Neural cell (in vitro differentiated cells): ENCODE measurements around the gene OLIG3. TPM values are rescaled to one million over a fixed set of nuclear protein-coding genes. Genes with fewer than 3 reads are reported as not detected.

ENCODE experiments used
- H2AFZ ChIP-seq: fragments of 200-600, 300-800 bp; sonication (generic), shearing (Covaris generic); 2 replicates; pipeline ENCODE4 v1.6.0; 2014; ENCODE audit warnings: low read depth, mild to moderate bottlenecking, antibody characterized with exemption, low read length, moderate library complexity
- H3F3A ChIP-seq: fragments of 200-600 bp; shearing (Covaris generic); 2 replicates; pipeline ENCODE4 v1.6.1; 2016; ENCODE audit warnings: mild to moderate bottlenecking, moderate library complexity, mixed read lengths, antibody characterized with exemption, low read length; ENCODE audit not compliant: insufficient read depth, poor library complexity, severe bottlenecking
- H3K27ac ChIP-seq: fragments of 200-600, 300-800 bp; sonication (generic), shearing (Covaris generic); 2 replicates; pipeline ENCODE4 v1.5.1; 2014; ENCODE audit warnings: mild to moderate bottlenecking, low read length, moderate library complexity
- H3K27me3 ChIP-seq: fragments of 300-800, 200-600 bp; sonication (generic), shearing (Covaris generic); 2 replicates; pipeline ENCODE4 v1.6.0; 2014; ENCODE audit warnings: mild to moderate bottlenecking, low read depth, low read length, moderate library complexity; ENCODE audit not compliant: insufficient read depth
- H3K36me3 ChIP-seq: fragments of 300-800, 200-600 bp; sonication (generic), shearing (Covaris generic); 2 replicates; pipeline ENCODE4 v1.5.1; 2014; ENCODE audit warnings: mild to moderate bottlenecking, antibody characterized with exemption, low read length, moderate library complexity; ENCODE audit not compliant: insufficient read depth
- H3K4me2 ChIP-seq: fragments of 300-800, 200-600 bp; sonication (generic), shearing (Covaris generic); 2 replicates; pipeline ENCODE4 v1.6.0; 2014; ENCODE audit warnings: mild to moderate bottlenecking, low read length
- H3K4me3 ChIP-seq: fragments of 300-800, 200-600 bp; sonication (generic), shearing (Covaris generic); 2 replicates; pipeline ENCODE4 v1.5.1; 2014; ENCODE audit warnings: mild to moderate bottlenecking, low read length, moderate library complexity
- H3K79me2 ChIP-seq: fragments of 200-600 bp; shearing (Covaris generic); replicated peaks from 2 replicates; pipeline ENCODE4 v1.6.0; 2014; ENCODE audit warnings: mild to moderate bottlenecking, low read length, moderate library complexity; ENCODE audit not compliant: insufficient read depth
- H3K9ac ChIP-seq: fragments of 300-800, 200-600 bp; sonication (generic), shearing (Covaris generic); 2 replicates; pipeline ENCODE4 v1.6.1; 2016; ENCODE audit warnings: mild to moderate bottlenecking, low read length, mixed read lengths
- H3K9me2 ChIP-seq: fragments of 200-600 bp; shearing (Covaris generic); 2 replicates; pipeline ENCODE4 v1.6.1; 2016; ENCODE audit warnings: mild to moderate bottlenecking, low read length, mixed read lengths; ENCODE audit not compliant: insufficient read depth
- H3K9me3 ChIP-seq: fragments of 200-600, 300-800 bp; sonication (generic), shearing (Covaris generic); 2 replicates; pipeline ENCODE4 v1.6.1; 2016; ENCODE audit warnings: mild to moderate bottlenecking, mixed run types, low read length, moderate library complexity, mixed read lengths
- H4K20me1 ChIP-seq: fragments of 200-600 bp; shearing (Covaris generic); 2 replicates; pipeline ENCODE4 v1.6.1; 2016; ENCODE audit warnings: mild to moderate bottlenecking, mixed run types; ENCODE audit not compliant: insufficient read depth
- CTCF ChIP-seq: fragments of 450-650 bp; IDR thresholded peaks from 2 replicates; pipeline ENCODE4 v1.5.1; 2014; ENCODE audit warnings: antibody characterized with exemption, mild to moderate bottlenecking, moderate library complexity; ENCODE audit not compliant: poor library complexity, severe bottlenecking
- EP300 ChIP-seq: fragments of 450-650 bp; conservative IDR thresholded peaks from 2 replicates; pipeline ENCODE4 v1.6.1; 2014; ENCODE audit warnings: antibody characterized with exemption, mild to moderate bottlenecking, moderate library complexity; ENCODE audit not compliant: poor library complexity, severe bottlenecking
- EZH2 ChIP-seq: fragments of 200-600, 300-800 bp; shearing (Covaris generic), sonication (generic); IDR thresholded peaks from 2 replicates; pipeline ENCODE4 v1.6.1; 2014; ENCODE audit warnings: antibody characterized with exemption, low read length, borderline replicate concordance, mild to moderate bottlenecking; ENCODE audit not compliant: insufficient read depth, poor library complexity, severe bottlenecking
- MXI1 ChIP-seq: fragments of 450-650 bp; conservative IDR thresholded peaks from 2 replicates; pipeline ENCODE4 v1.6.1; 2014; ENCODE audit warnings: antibody characterized with exemption, mild to moderate bottlenecking; ENCODE audit not compliant: poor library complexity, severe bottlenecking
- POLR2AphosphoS5 ChIP-seq: IDR thresholded peaks from 2 replicates; pipeline ENCODE4 v1.6.1; 2012
- RAD21 ChIP-seq: fragments of 450-650 bp; conservative IDR thresholded peaks from 2 replicates; pipeline ENCODE4 v1.6.1; 2014; ENCODE audit warnings: antibody characterized with exemption, mild to moderate bottlenecking, moderate library complexity
- SMC3 ChIP-seq: fragments of 450-650 bp; conservative IDR thresholded peaks from 2 replicates; pipeline ENCODE4 v1.6.1; 2014; ENCODE audit warnings: antibody characterized with exemption, mild to moderate bottlenecking, moderate library complexity; ENCODE audit not compliant: poor library complexity
- TAF1 ChIP-seq: IDR thresholded peaks from 2 replicates; pipeline ENCODE4 v1.6.1; 2012; ENCODE audit warnings: low read depth
- polyA plus RNA-seq: library from polyadenylated mRNA; depleted of rRNA; stranded (reverse); fragments of >200 nt; gene quantifications from 2 replicates; pipeline ENCODE4 v1.2.3, GENCODE V29; 2014
- TF ChIP-seq, protein P1 (sequence below): IDR thresholded peaks from 2 replicates; pipeline ENCODE4 v1.6.1; 2012; ENCODE audit warnings: borderline replicate concordance

Gene OLIG3
- polyA plus RNA-seq, 1 donor from 2014 or later: not detected

DNA sequence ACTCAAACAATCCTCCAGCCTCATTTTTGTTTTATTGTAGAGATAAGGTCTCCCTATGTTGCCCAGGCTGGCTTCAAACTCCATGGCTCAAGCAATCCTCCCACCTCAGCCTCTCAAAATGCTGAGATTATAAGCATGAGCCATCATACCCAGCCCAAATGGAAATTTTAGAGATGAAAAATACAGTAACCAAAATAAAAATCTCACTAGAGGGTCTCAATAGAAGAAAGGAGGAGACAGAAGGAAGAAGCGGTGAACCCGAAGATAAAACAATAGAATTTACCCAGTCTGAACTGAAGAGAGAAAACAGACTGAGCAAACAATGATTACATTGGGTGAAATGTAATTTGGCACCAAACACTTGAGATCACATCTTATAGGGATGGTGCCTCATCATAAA lies 16.7 kb upstream of the OLIG3 start:
- peaks cover 4% of the 10 kb centered on the region for H3K9me3 ChIP-seq
- H3K79me2 ChIP-seq: no peaks in the 10 kb centered on the region
- H3K4me3 ChIP-seq: no peak overlapping the region
- no peak for TF ChIP-seq EZH2
- TF ChIP-seq POLR2AphosphoS5: no peak
- no peak for TF ChIP-seq EP300
- H3K9me2 ChIP-seq: no peaks in the 10 kb centered on the region
- H2AFZ ChIP-seq: no peak overlapping the region
- no peaks in the 10 kb centered on the region for H3K36me3 ChIP-seq
- H3F3A ChIP-seq: no peaks in the 10 kb centered on the region
- no peak overlapping the region for H3K9ac ChIP-seq
- no peak overlapping the region for H3K4me2 ChIP-seq
- H3K27ac ChIP-seq: no peak overlapping the region
- H3K27me3 ChIP-seq: peaks cover 4% of the 10 kb centered on the region
- no peaks in the 10 kb centered on the region for H4K20me1 ChIP-seq

DNA sequence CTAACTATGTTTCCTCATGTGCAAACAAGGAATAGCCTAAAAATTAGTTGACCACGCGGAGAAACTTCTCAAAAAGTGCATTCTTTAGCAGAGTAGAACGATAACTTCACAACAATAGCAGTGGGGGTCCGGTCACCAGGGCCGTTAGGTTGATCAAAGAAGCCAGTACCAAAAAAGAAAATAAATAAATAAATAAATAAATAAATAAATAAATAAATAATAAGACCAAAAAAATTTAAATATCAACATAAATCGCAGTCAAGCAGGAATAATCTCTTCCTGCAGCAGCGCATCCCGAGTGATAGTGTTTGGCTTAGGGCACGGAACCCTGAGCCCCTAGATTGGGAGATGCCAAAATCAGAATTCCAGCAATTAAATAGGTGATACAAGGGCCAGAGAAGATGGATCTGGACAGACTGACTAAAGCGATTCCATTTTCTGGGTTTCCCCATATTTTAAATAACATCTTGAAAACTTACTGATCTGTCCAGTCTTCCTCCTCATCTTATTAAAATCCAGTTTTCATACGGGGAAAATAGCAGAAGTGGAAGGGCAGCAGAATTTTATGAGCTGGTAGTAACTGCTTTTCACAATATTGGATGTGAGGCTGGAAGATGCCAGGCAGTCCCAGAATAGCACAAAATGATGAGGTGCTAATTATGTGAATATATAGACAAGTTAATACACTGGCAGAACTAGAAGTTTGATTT lies 4.4 kb upstream of the OLIG3 start:
- Histone ChIP-seq H3K4me2 (no peak overlapping the region), H3K4me3 (no peak overlapping the region)

More for the DNA sequence above, 4.4 kb upstream of the OLIG3 start:
- H3K36me3 ChIP-seq: no peaks in the 10 kb centered on the region
- no peaks in the 10 kb centered on the region for H4K20me1 ChIP-seq
- TF ChIP-seq MXI1 (no peak), EZH2 (no peak), CTCF (no peak), RAD21 (no peak), SMC3 (no peak), TAF1 (no peak)
- TF ChIP-seq, protein P1, sequence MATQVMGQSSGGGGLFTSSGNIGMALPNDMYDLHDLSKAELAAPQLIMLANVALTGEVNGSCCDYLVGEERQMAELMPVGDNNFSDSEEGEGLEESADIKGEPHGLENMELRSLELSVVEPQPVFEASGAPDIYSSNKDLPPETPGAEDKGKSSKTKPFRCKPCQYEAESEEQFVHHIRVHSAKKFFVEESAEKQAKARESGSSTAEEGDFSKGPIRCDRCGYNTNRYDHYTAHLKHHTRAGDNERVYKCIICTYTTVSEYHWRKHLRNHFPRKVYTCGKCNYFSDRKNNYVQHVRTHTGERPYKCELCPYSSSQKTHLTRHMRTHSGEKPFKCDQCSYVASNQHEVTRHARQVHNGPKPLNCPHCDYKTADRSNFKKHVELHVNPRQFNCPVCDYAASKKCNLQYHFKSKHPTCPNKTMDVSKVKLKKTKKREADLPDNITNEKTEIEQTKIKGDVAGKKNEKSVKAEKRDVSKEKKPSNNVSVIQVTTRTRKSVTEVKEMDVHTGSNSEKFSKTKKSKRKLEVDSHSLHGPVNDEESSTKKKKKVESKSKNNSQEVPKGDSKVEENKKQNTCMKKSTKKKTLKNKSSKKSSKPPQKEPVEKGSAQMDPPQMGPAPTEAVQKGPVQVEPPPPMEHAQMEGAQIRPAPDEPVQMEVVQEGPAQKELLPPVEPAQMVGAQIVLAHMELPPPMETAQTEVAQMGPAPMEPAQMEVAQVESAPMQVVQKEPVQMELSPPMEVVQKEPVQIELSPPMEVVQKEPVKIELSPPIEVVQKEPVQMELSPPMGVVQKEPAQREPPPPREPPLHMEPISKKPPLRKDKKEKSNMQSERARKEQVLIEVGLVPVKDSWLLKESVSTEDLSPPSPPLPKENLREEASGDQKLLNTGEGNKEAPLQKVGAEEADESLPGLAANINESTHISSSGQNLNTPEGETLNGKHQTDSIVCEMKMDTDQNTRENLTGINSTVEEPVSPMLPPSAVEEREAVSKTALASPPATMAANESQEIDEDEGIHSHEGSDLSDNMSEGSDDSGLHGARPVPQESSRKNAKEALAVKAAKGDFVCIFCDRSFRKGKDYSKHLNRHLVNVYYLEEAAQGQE: no peak
- no peaks in the 10 kb centered on the region for H3K79me2 ChIP-seq
- no peaks in the 10 kb centered on the region for H3K9me2 ChIP-seq
- H2AFZ ChIP-seq: no peak overlapping the region
- no peak overlapping the region for H3K9ac ChIP-seq
- no peaks in the 10 kb centered on the region for H3F3A ChIP-seq
- no peaks in the 10 kb centered on the region for H3K9me3 ChIP-seq
- H3K27ac ChIP-seq: no peak overlapping the region
- peaks cover 89% of the 10 kb centered on the region for H3K27me3 ChIP-seq
